Left colon (tissue), 2 donors: ENCODE data around the gene VIPR2. TPM values are rescaled to one million over a fixed set of nuclear protein-coding genes. Genes with fewer than 3 reads are reported as not detected.
"Not testable (repeated sequence)": the region's sequence is repeated elsewhere in the genome, so short reads cannot be mapped to it uniquely, and the experiment has no call there.

Experiments used
- ATAC-seq: fragments of 200-7000 bp; cut with Tn5 transposase; one replicate; pipeline ENCODE4 v1.9.1; 2020; ENCODE audit warnings: mild to moderate bottlenecking, moderate library complexity
- DNase-seq, 2 donors: peaks; one replicate each; pipeline ENCODE4 v3.0.0-alpha.2; 2020
- intact Hi-C, 2 donors: fragments of 100-400 bp; cut with DNase I in 1 of 2; cut with micrococcal nuclease in 1 of 2; formaldehyde crosslinking; loops; one replicate each; pipeline versions ENCODE4 v1.11.2 to v1.14.0; 2022; cut with DNase I, micrococcal nuclease
- total RNA-seq, 2 donors: library from RNA; stranded (reverse); fragmentation: NEBNext Ultra II Directional; extraction: Animal tissue kit (Norgen Biotek cat#: 25700); gene quantifications; one replicate each; pipeline ENCODE4 v1.2.1, GENCODE V29; 2021
- donor health status: DM: no; HTN: no; CAD: no.
- donor health status: DM: yes; HTN: yes; CAD: no.

VIPR2 gene
- total RNA-seq, 2 donors from 2014 or later, result 0.55 to 1.6 TPM

DNA sequence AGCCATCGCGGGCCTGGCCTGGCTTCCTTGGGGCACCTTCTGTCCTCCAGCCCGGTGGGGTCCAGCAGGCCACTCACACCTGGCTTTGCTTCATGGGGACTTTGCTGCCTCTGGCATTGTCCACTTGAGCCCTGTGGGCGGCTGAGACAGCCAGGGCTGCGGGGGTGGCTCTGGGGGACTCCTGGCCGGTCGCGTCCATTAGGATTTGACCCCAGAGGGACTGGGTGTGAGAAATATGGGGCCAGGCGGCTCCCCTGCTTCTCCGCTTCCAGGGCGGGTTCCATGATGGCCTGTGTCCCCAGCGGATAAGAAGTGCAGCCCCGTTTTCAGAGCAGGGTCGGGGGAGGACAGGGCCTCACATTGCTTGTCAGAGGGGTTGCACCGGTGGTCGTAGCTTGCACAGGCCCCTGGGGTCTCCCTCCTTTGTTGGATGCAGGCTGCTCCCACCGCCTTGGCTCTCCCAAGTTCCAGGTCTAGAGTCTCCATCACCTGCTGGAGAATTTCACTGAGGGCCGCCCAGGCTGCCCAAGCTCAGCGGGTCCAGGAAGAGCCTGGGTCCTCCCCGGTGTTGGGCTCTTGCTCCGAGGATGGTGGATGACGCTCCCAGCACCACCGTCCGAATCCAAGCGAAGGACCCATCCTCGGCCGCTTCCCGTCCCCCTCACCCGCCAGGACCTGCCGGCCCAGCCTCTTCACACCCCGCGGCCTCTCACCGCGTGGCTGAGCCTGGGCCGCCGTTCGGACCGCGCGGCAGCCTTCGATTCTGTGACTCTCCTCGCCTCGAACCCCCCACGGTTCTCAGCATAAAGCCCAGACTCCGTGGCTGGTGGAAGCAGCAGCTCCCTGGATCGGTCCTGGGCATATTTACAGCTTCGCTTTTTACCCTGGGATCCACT, 148.2 kb downstream of the VIPR2 start:
- DNase-seq (no peak), ATAC-seq (no peak)
- intact Hi-C loops, result no loop called here

DNA sequence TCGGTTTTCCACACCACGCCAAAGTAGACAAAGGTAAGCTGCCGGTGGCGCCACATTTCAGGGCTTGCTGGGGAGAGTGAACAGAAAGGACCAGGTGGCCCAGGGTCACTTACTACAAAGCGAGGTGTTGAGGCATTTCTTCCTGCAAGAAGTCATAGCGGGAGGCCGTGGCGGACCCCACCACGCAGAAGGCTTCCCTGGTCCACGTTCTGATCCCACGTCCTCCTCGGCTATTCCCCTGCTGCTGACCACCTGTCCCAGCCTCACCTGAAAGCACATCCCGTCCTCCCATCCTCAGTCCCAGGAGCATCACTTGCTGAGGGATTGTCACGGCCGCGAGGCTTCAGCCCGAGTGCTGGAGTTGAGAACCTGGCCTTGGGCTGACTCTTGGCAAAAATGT, 149.2 kb downstream of the VIPR2 start:
- intact Hi-C loops, result no loop called here
- ATAC-seq (no peak), DNase-seq (no peak)

DNA sequence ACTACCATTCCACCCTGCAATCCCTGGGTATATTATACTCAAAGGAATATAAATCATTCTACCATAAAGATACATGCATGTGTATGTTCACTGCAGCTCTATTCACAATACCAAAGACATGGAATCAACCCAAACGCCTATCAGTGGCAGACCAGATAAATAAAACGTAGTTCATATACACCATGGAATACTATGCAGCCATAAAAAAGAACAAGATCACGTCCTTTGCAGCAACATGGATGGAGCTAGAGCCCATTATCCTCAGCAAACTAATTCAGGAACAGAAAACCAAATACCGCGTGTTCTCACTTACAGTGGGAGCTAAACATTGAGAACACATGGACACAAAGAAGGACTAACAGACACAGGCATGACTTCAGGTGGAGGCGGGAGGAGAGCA, 150.0 kb downstream of the VIPR2 start:
- no peak for ATAC-seq
- intact Hi-C loops, result no loop called here
- DNase-seq, result no peak

DNA sequence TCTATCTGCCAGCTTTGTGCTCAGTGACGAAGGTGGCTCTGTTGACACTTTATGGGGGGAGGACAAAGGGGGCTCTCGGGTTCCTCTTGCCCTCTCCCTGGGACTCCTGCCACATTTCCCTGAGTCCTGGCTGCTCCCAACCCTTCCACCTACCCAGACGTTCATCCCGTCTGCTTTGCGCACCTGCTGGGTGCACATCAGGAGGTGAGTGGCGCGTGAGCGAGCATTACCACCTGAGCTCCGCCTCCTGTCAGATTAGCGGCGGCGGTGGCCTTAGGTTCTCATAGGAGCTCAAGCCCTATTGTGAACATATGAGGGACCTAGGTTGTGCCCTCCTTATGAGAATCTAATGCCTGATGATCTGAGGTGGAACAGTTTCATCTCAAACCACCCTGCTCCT, 151.1 kb downstream of the VIPR2 start:
- ATAC-seq (no peak), DNase-seq (no peak)
- intact Hi-C loops, result no loop called here

DNA sequence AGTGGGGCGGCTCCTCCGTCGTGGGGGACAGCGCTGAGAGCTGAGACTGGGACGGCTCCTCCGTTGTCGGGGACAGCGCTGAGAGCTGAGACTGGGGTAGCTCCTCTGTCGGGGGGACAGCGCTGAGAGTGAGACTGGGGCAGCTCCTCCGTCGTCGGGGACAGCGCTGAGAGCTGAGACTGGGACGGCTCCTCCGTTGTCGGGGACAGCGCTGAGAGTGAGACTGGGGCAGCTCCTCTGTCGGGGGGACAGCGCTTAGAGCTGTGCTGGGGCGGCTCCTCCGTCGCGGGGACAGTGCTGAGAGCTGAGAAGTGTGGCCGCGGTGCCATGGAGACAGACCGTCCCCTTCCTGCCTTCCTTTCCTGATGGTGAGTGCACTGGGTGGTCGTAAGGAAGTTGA, 151.9 kb downstream of the VIPR2 start:
- no peak for ATAC-seq
- intact Hi-C loops, result no loop called here

DNA sequence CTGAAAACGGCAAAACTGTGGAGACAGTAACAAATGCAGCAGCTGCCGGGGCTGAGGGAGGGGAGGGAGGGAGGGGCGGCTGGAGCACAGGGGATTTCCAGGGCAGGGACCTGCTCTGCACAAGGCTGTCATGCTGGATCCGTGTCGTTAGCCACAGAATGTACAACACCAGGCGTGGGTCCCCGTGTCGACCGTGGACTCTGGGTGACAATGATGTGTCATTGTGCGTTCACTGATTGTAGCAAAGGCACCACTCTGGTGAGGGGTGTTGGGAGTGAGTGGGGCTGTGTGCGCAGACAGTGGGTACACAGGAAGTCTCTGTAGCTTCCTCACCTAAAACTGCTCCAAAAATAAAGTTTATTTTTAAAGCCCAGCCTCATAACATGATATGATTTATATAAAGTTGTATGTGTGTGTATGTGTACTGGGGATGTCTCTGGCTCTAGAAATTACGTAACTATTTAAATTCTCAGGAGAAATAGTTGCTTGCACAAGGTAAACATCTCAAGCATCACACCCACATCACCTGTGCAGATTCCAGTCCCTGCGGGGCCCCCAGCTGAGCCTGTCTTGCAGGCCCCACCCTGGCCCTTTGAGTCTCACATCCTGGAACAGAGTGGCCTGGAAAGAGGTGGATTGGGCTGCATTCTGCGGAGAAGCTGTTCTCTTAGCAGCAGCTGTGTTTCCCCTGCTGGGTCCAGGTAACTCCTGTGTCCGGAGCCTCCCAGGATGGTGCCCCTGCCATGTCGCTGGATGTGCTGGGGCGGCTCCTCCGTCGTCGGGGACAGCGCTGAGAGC, 152.6 kb downstream of the VIPR2 start:
- intact Hi-C loops, result no loop called here
- DNase-seq (no peak), ATAC-seq (no peak)

More for the DNA sequence above, 151.9 kb downstream of the VIPR2 start:
- DNase-seq, result no peak

DNA sequence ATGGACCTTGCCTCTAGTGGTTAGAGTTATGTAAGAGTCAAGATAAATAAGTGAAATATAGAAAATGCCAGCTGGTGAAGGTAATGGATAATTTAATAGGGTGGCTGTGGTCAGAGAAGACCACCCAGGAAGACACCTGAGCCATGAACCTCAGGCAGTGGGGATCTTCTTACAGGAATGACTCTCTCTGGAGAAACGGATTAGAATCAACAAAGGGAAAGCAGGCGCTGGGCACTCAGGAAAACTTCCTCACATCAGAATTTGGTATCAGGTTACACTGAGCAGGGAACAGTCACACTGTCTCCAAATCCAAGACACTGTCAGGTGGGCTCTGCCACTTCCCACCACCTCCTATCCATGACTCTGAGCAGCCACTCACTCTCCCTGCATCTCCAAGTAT, 155.7 kb downstream of the VIPR2 start:
- intact Hi-C loops, result no loop called here
- DNase-seq, result no peak
- ATAC-seq, result no peak

DNA sequence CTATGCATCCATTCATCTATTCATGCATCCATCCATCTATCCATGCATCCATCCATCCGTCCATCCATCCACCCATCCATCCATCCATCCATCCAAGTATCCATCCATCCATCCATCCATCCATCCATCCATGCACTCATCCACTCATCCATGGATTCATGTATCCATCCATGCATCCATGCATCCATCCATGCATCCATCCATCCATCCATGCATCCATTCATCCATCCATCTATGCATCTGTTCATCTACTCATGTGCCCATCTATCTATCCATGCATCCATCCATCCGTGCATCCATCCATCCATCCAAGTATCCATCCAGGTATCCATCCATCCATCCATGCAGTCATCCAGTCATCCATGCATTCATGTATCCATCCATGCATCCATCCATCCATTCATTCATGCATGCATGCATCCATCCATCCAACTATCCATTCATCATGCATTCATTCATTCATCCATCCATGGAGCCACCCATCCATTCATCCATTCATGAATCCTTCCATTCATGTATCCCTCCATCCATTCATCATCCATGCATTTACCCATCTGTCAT, 156.3 kb downstream of the VIPR2 start:
- intact Hi-C loops, result no loop called here
- no peak for ATAC-seq
- DNase-seq, result no peak

DNA sequence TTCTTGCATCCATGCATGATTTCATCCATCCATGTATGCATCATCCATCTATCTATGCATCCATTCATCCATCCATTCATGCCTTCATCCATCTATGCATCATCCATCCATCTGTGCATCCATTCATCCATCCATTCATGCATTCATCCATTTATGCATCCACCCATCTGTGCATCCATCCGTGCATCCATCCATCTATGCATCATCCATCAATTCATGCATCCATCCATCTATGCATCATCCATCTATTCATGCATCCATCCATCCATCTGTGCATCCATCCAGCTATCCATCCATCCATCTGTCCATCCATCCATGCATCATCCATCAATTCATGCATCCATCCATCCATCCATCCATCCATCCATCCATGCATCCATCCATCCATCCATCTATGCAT, 157.0 kb downstream of the VIPR2 start:
- DNase-seq, result no peak
- ATAC-seq, result no peak
- intact Hi-C loops, result no loop called here

DNA sequence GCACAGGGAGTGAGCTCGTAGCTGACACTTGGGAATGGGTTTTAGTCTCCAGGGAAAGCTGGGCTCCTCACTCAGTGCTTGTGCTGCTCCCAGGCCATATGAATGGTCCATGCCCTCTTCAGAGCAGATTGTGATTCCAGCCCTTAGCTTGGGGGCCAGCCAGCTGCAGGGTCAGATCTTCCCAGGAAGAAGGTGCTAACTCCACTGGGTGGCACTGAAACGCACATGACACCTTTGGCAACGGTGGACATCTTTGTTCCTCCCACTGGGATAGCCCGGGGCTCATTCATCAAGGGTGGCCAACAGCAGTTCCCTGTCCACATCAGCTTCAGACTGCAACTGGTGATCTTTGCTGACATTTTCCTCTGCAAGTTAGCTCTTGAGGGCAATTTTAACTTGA, 159.1 kb downstream of the VIPR2 start:
- ATAC-seq, result no peak
- intact Hi-C loops, result no loop called here
- no peak for DNase-seq

DNA sequence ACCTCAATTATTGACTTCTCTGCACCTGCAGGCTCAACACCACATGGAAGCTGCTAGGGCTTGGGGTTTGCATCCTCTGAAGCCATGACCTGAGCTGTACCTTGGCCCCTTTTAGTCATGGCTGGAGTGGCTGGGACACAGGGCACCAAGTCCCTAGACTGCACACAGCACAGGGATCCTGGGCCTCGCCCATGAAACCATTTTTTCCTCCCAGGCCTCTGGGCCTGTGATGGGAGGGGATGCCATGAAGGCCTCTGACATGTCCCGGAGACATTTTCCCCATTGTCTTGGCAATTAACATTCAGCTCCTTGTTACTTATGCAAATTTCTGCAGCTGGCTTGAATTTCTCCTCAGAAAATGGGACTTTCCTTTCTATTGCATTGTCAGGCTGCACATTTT, 160.7 kb downstream of the VIPR2 start:
- intact Hi-C loops, ATAC-seq: not testable (repeated sequence)

DNA sequence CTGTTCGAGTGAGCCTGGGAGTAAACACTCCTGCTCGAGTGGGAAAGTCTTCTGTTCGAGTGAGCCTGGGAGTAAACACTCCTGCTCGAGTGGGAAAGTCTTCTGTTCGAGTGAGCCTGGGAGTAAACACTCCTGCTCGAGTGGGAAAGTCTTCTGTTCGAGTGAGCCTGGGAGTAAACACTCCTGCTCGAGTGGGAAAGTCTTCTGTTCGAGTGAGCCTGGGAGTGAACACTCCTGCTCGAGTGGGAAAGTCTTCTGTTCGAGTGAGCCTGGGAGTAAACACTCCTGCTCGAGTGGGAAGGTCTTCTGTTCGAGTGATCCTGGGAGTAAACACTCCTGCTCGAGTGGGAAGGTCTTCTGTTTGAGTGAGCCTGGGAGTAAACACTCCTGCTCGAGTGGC, 162.6 kb downstream of the VIPR2 start:
- DNase-seq, ATAC-seq, intact Hi-C loops: not testable (repeated sequence)

More for the DNA sequence above, 160.7 kb downstream of the VIPR2 start:
- not testable (repeated sequence) for DNase-seq

DNA sequence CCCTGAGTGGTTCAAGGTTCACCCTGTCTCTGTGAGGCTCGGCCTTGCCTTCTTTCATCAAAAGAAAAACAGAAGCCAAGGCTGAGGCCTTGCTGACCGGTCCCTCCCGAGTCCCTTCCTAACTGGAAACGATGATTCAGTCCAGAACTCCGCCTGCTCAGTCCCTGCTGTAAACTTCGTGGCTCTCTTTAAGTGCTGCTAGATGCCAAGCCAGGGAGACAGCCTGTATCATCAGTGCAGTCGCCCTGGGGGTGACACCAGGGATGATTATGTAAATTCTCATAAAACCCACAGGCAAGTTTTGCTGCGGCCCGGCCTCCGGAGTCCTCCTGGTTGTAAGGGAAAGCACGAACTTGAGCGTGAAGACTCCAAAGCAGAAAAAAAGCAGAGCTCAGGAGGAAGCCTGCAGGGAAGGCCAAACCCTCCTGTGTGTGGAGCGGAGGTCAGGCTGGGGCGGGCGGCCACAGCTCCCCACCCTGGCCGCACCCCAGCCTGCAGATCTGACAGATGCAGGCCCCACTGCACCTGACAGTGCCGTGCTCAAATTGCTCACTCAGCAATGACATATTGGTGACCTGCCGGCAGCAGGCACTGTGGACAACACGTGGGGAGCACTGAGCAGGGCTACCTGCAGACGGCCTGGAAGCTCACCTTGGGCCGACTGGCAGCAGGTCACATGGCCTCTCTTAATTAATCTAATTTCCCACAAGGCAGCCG, 164.9 kb downstream of the VIPR2 start:
- no peak for ATAC-seq
- peak in 1 of 2 donors; percentile 54 for DNase-seq
- intact Hi-C loops, result loop anchor here (10.0 kb wide), 2 partner anchors 95 to 285 kb away; no protein-coding TSS in a partner anchor

DNA sequence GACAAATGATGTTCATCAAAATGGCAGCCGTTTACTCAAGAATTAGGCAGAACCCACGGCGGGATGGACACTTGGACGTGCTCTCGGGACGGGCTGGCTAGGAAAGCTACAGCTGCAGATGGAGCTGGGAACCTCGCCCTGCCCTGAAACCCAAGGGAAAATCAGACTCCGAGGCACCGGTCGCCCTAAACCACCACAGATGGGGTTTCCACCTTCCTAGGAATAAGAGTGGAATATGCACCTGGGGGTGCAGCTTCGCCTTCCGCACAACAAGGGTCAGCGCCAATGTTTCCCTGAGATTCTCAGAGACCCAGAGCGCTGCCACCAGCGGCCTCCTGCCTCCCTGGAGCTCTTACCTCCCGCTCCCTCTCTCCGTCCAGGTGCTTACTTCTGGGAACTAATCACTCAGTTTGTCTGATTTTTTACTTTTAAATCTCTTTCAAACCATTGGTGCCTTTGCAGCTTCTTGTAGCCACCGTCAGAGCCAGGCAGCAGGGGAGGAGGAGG, 165.6 kb downstream of the VIPR2 start:
- ATAC-seq (no peak), DNase-seq (no peak)
- intact Hi-C loops, result loop anchor here (10.0 kb wide), 2 partner anchors 94 to 284 kb away; no protein-coding TSS in a partner anchor
